NK-92 (cell line): Measurements from ENCODE around the gene NKX1-2.

ENCODE experiments used
- DNase-seq: peaks from one replicate; lab custom pipeline; 2025; ENCODE audit not compliant: unreplicated experiment; lab: John Stamatoyannopoulos, UW

The NKX1-2 gene

GRCh38 chr10:124450012-124450782 is at the start of gene NKX1-2:
Gene NKX1-2, minus strand, starts transcription at chr10:124450035. Its CDS starts 92 bp downstream, at chr10:124449943.
- DNase-seq, result no peak

GRCh38 chr10:124498056-124498455 is 48.2 kb upstream of the NKX1-2 start:
- DNase-seq, result no peak

GRCh38 chr10:124497196-124497881 is 47.5 kb upstream of the NKX1-2 start:
- DNase-seq, result no peak

GRCh38 chr10:124496620-124497019 is 46.8 kb upstream of the NKX1-2 start:
- DNase-seq, result no peak

- DNase-seq, result no peak
Measured at GRCh38 chr10:124496150-124496549, 46.3 kb upstream of the NKX1-2 start.

- DNase-seq, result no peak
Measured at GRCh38 chr10:124495725-124496124, 45.9 kb upstream of the NKX1-2 start.

GRCh38 chr10:124495162-124495561 is 45.3 kb upstream of the NKX1-2 start:
- DNase-seq, result no peak

- no peak for DNase-seq
Measured at GRCh38 chr10:124494046-124494807, 44.4 kb upstream of the NKX1-2 start.

- DNase-seq, result no peak
Measured at GRCh38 chr10:124493214-124493882, 43.5 kb upstream of the NKX1-2 start.

- DNase-seq, result no peak
Measured at GRCh38 chr10:124492266-124492665, 42.4 kb upstream of the NKX1-2 start.

- no peak for DNase-seq
Measured at GRCh38 chr10:124491105-124491504, 41.3 kb upstream of the NKX1-2 start.

GRCh38 chr10:124486635-124487034 is 36.8 kb upstream of the NKX1-2 start:
- DNase-seq, result no peak

GRCh38 chr10:124484661-124485060 is 34.8 kb upstream of the NKX1-2 start:
- DNase-seq, result no peak

- DNase-seq, result no peak
Measured at GRCh38 chr10:124484031-124484430, 34.2 kb upstream of the NKX1-2 start.

GRCh38 chr10:124482876-124483275 is 33.0 kb upstream of the NKX1-2 start:
- no peak for DNase-seq

- DNase-seq, result no peak
Measured at GRCh38 chr10:124482236-124482800, 32.5 kb upstream of the NKX1-2 start.

- no peak for DNase-seq
Measured at GRCh38 chr10:124481717-124482116, 31.9 kb upstream of the NKX1-2 start.

- no peak for DNase-seq
Measured at GRCh38 chr10:124480860-124481259, 31.0 kb upstream of the NKX1-2 start.

GRCh38 chr10:124478515-124478914 is 28.7 kb upstream of the NKX1-2 start:
- no peak for DNase-seq

GRCh38 chr10:124477614-124478363 is 28.0 kb upstream of the NKX1-2 start:
- no peak for DNase-seq
